Measurements from ENCODE around the gene PPP1R1B. TPM values are rescaled to one million over a fixed set of nuclear protein-coding genes. Genes with fewer than 3 reads are reported as not detected.

Gene PPP1R1B
- total RNA-seq, 4 donors from 2014 or later = 2.7 to 12.2 (median 8.6) TPM

GRCh38 chr17:39604911-39605491 is 21.8 kb upstream of the PPP1R1B start:
- ATAC-seq = no peak
- TF ChIP-seq EP300 (IDR thresholded peaks at IDR 0.05) (no peak), POLR2AphosphoS5 (IDR thresholded peaks at IDR 0.05) (no peak), POLR2A (IDR thresholded peaks at IDR 0.05) (no peak)
- TF ChIP-seq, protein P1, sequence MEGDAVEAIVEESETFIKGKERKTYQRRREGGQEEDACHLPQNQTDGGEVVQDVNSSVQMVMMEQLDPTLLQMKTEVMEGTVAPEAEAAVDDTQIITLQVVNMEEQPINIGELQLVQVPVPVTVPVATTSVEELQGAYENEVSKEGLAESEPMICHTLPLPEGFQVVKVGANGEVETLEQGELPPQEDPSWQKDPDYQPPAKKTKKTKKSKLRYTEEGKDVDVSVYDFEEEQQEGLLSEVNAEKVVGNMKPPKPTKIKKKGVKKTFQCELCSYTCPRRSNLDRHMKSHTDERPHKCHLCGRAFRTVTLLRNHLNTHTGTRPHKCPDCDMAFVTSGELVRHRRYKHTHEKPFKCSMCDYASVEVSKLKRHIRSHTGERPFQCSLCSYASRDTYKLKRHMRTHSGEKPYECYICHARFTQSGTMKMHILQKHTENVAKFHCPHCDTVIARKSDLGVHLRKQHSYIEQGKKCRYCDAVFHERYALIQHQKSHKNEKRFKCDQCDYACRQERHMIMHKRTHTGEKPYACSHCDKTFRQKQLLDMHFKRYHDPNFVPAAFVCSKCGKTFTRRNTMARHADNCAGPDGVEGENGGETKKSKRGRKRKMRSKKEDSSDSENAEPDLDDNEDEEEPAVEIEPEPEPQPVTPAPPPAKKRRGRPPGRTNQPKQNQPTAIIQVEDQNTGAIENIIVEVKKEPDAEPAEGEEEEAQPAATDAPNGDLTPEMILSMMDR (IDR thresholded peaks at IDR 0.05) = no peak
- H3K27ac ChIP-seq = no peak overlapping the region
- H3K4me3 ChIP-seq = no peak overlapping the region
- H3K9me3 ChIP-seq = no peaks in the 10 kb centered on the region
- H3K27me3 ChIP-seq = peaks cover 100% of the 10 kb centered on the region
- no peaks in the 10 kb centered on the region for H3K36me3 ChIP-seq
- 7% methylated on average over 13 of the region's 31 CpGs; no CpG with 5 or more reads in 1 of the 2 donors for WGBS, 2 donors (ENCODE audit: low coverage in 1 of 2)
- H3K4me1 ChIP-seq = peaks cover 0 to 47% (median 22%) of the 10 kb centered on the region in 3 donors

- peak overlapping the region in 1 of 2 donors; percentile 34 for H3K4me3 ChIP-seq
- H3K4me1 ChIP-seq = peaks cover 0 to 46% (median 22%) of the 10 kb centered on the region in 3 donors
- WGBS, 2 donors (ENCODE audit: low coverage in 1 of 2) = 2% methylated on average over 26 of the region's 102 CpGs; no CpG with 5 or more reads in 1 of the 2 donors
- no peak overlapping the region for H3K27ac ChIP-seq
- no peak for ATAC-seq
- TF ChIP-seq, protein P1 (IDR thresholded peaks at IDR 0.05) = no peak
- no peak for TF ChIP-seq EP300 (IDR thresholded peaks at IDR 0.05)
- TF ChIP-seq POLR2AphosphoS5 (IDR thresholded peaks at IDR 0.05) = no peak
- no peaks in the 10 kb centered on the region for H3K9me3 ChIP-seq
- peaks cover 93% of the 10 kb centered on the region for H3K27me3 ChIP-seq
- H3K36me3 ChIP-seq = no peaks in the 10 kb centered on the region
Measured at GRCh38 chr17:39605492-39606433, 21.0 kb upstream of the PPP1R1B start.

DNA sequence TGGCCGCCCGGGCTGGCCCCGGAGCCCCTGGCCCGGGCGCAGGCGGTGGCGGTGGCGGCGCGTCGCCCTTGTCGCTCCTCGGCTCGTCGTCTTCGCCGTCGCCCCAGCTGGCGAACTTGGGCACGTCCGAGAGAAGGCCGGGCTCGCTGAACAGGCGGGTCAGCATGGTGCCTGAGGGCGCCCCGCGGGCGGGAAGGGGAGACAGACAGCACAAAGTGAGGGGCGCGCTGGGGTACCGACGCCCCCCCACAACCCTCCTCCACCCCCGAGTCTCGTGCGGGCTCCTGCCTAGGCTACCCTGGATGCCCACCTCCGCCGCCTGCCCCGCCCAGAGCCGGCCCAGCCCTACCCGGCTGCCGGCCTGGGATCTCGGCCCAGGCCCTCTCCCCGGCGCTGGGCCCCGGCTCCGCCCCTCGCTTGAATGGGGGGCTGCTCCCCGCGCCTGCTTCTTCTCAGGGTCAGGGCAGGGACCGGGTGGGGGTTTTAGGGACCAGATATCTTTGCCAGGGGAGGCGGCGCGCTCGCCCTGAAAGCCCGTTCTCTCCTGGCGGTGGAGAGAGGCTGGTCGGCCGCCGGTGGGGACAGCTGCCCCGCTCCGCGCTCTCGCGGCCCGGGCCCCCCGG is 20.2 kb upstream of the PPP1R1B start:
- peaks cover 92% of the 10 kb centered on the region for H3K27me3 ChIP-seq

GRCh38 chr17:39607057-39607850 is 19.5 kb upstream of the PPP1R1B start:
- Histone ChIP-seq H3K36me3 (no peaks in the 10 kb centered on the region), H3K27me3 (peaks cover 92% of the 10 kb centered on the region), H3K27ac (no peak overlapping the region), H3K4me1 (peaks cover 0 to 46% (median 22%) of the 10 kb centered on the region in 3 donors), H3K4me3 (peak overlapping the region in 1 of 2 donors; percentile 34), H3K9me3 (no peaks in the 10 kb centered on the region)
- no peak for TF ChIP-seq EP300 (IDR thresholded peaks at IDR 0.05)
- TF ChIP-seq, protein P1 (IDR thresholded peaks at IDR 0.05) = no peak
- TF ChIP-seq POLR2A (IDR thresholded peaks at IDR 0.05) = no peak
- no peak for TF ChIP-seq POLR2AphosphoS5 (IDR thresholded peaks at IDR 0.05)
- ATAC-seq = no peak
- WGBS, 2 donors (ENCODE audit: low coverage in 1 of 2) = 0% methylated on average over 3 of the region's 40 CpGs; no CpG with 5 or more reads in 1 of the 2 donors

More for the DNA sequence above, 20.2 kb upstream of the PPP1R1B start:
- Histone ChIP-seq H3K4me1 (peaks cover 0 to 46% (median 22%) of the 10 kb centered on the region in 3 donors), H3K36me3 (no peaks in the 10 kb centered on the region), H3K4me3 (peak overlapping the region in 1 of 2 donors; percentile 34), H3K9me3 (no peaks in the 10 kb centered on the region), H3K27ac (no peak overlapping the region)
- WGBS, 2 donors (ENCODE audit: low coverage in 1 of 2) = no CpG with 5 or more reads among the region's 66 CpGs
- TF ChIP-seq POLR2A (IDR thresholded peaks at IDR 0.05) = no peak
- TF ChIP-seq, protein P1 (IDR thresholded peaks at IDR 0.05) = no peak
- no peak for TF ChIP-seq EP300 (IDR thresholded peaks at IDR 0.05)
- no peak for TF ChIP-seq POLR2AphosphoS5 (IDR thresholded peaks at IDR 0.05)
- peak; percentile 10 for ATAC-seq

All from gastroesophageal sphincter (tissue), 4 donors.